ENCODE measurements around the gene SNTG2.

DNA sequence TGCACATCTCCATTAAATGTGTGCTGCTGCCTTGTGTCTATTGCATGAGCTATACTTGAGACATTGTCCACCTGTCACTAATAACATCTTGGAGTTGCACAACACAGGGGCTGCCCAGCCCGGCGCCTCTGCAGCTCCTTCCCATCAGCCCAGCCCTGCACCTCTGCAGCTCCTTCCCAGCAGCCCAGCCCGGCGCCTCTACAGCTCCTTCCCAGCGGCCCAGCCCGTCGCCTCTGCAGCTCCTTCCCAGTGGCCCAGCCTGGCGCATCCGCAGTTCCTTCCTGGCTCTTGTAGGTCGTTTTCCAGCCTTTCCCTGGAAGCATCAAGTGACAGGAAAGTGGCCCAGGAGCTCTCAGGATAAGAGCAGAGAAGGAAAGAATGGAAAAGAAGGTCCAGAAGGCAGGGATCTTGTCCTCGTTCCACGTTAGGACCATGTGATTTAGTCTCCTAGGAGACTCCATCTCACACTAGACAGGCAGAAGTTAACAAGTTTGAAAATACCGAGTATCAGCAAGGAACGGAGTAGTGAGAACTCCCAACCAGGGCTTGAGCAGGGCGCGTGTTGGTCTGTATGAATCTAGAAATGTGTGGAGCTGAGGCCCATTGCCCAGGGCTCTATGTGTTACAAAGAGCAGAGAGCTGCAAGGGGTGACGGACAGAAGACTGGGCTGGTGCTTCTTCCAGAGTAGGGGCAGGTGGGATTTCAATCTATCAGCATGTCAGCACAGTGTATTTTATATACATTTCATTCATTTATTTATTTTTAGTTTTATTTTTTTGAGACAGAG lies 346.9 kb downstream of the SNTG2 start:
- TF ChIP-seq, protein P1, sequence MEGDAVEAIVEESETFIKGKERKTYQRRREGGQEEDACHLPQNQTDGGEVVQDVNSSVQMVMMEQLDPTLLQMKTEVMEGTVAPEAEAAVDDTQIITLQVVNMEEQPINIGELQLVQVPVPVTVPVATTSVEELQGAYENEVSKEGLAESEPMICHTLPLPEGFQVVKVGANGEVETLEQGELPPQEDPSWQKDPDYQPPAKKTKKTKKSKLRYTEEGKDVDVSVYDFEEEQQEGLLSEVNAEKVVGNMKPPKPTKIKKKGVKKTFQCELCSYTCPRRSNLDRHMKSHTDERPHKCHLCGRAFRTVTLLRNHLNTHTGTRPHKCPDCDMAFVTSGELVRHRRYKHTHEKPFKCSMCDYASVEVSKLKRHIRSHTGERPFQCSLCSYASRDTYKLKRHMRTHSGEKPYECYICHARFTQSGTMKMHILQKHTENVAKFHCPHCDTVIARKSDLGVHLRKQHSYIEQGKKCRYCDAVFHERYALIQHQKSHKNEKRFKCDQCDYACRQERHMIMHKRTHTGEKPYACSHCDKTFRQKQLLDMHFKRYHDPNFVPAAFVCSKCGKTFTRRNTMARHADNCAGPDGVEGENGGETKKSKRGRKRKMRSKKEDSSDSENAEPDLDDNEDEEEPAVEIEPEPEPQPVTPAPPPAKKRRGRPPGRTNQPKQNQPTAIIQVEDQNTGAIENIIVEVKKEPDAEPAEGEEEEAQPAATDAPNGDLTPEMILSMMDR (conservative IDR thresholded peaks at IDR 0.05; ENCODE audit: low read length): no peak
- TF ChIP-seq EZH2phosphoT487 (IDR thresholded peaks at IDR 0.05; ENCODE audit: borderline replicate concordance): no peak
